ENCODE measurements around the gene SLC35A2.

Gene SLC35A2

GRCh38 chrX:48945517-48946348 lies 34.3 kb upstream of the SLC35A2 start:
- TF ChIP-seq CTCF (conservative IDR thresholded peaks at IDR 0.05): peak; percentile 72
- no peak overlapping the region for H3K27ac ChIP-seq

- TF ChIP-seq CTCF (conservative IDR thresholded peaks at IDR 0.05): no peak
These were observed 31.4 kb upstream of the SLC35A2 start for GRCh38 chrX:48942895-48943294.

GRCh38 chrX:48940404-48940955 lies 29.0 kb upstream of the SLC35A2 start:
- no peak for TF ChIP-seq CTCF (conservative IDR thresholded peaks at IDR 0.05)
- H3K27ac ChIP-seq: no peak overlapping the region

More at GRCh38 chrX:48942895-48943294, 31.4 kb upstream of the SLC35A2 start:
- no peak overlapping the region for H3K27ac ChIP-seq

GRCh38 chrX:48939524-48940228 lies 28.2 kb upstream of the SLC35A2 start:
- no peak overlapping the region for H3K27ac ChIP-seq

GRCh38 chrX:48938721-48939425 lies 27.4 kb upstream of the SLC35A2 start:
- H3K27ac ChIP-seq: no peak overlapping the region
- TF ChIP-seq CTCF (conservative IDR thresholded peaks at IDR 0.05): no peak

More at GRCh38 chrX:48939524-48940228, 28.2 kb upstream of the SLC35A2 start:
- no peak for TF ChIP-seq CTCF (conservative IDR thresholded peaks at IDR 0.05)

GRCh38 chrX:48937054-48937907 lies 25.8 kb upstream of the SLC35A2 start:
- no peak for TF ChIP-seq CTCF (conservative IDR thresholded peaks at IDR 0.05)
- H3K27ac ChIP-seq: no peak overlapping the region
